Sigmoid colon (tissue), 4 donors: ENCODE results near the gene IGLL5.

ENCODE experiments used
- CTCF ChIP-seq, 4 experiments: fragments of 450-650 bp in 3 of 4; fragments of 200-600 bp in 1 of 4; IDR thresholded peaks; one replicate each; pipeline ENCODE4 v1.5.1; 2016 to 2019; ENCODE audit warnings: antibody characterized with exemption in 4 of 4, mild to moderate bottlenecking in 3 of 4, moderate library complexity in 2 of 4
- EP300 ChIP-seq, 4 donors: sonication (generic); formaldehyde crosslinking; IDR thresholded peaks; one replicate each; pipeline ENCODE4 v1.6.1; 2017; ENCODE audit warnings: antibody characterized with exemption in 4 of 4
- POLR2AphosphoS5 ChIP-seq, 4 donors: sonication (generic); formaldehyde crosslinking; IDR thresholded peaks; one replicate each; pipeline ENCODE4 v1.6.1; 2017; ENCODE audit warnings: antibody characterized with exemption in 4 of 4

GRCh38 chr22:22839570-22840314 lies 47.9 kb upstream of the IGLL5 start:
- TF ChIP-seq POLR2AphosphoS5 (IDR thresholded peaks at IDR 0.05) = no peak
- no peak for TF ChIP-seq CTCF (IDR thresholded peaks at IDR 0.05)
- no peak for TF ChIP-seq EP300 (IDR thresholded peaks at IDR 0.05)
